Nephron progenitor cell (in vitro differentiated cells): ENCODE results near the gene FKBP15.

ENCODE experiments used
- DNase-seq: peaks from one replicate; pipeline ENCODE4 v3.0.0; 2021
- H3K27ac Mint-ChIP-seq: 2 replicates; pipeline ENCODE4 v1.8.0; 2021; ENCODE audit warnings: mild to moderate bottlenecking, moderate library complexity, mixed read lengths
- H3K27me3 Mint-ChIP-seq: 2 replicates; pipeline ENCODE4 v1.8.0; 2021; ENCODE audit warnings: mild to moderate bottlenecking, low read depth, mixed read lengths; ENCODE audit not compliant: poor library complexity
- H3K36me3 Mint-ChIP-seq: 2 replicates; pipeline ENCODE4 v1.8.0; 2021; ENCODE audit warnings: low read depth, mixed read lengths
- H3K4me1 Mint-ChIP-seq: 2 replicates; pipeline ENCODE4 v1.8.0; 2021; ENCODE audit warnings: mixed read lengths
- H3K4me3 Mint-ChIP-seq: 2 replicates; pipeline ENCODE4 v1.8.0; 2021; ENCODE audit warnings: mild to moderate bottlenecking, moderate library complexity, mixed read lengths
- H3K9me3 Mint-ChIP-seq: 2 replicates; pipeline ENCODE4 v1.8.0; 2021; ENCODE audit warnings: mild to moderate bottlenecking, moderate library complexity, mixed read lengths
- TF ChIP-seq, protein P1 (sequence below): fragments of 200-600 bp; sonication (generic); IDR thresholded peaks from 2 replicates; pipeline ENCODE4 v1.5.0; 2021; ENCODE audit warnings: antibody characterized with exemption

The FKBP15 gene

GRCh38 chr9:113138760-113139159, 82.3 kb downstream of the FKBP15 start:
- no peaks in the 10 kb centered on the region for H3K36me3 Mint-ChIP-seq

GRCh38 chr9:113137196-113138168, 83.6 kb downstream of the FKBP15 start:
- no peaks in the 10 kb centered on the region for H3K4me1 Mint-ChIP-seq
- H3K9me3 Mint-ChIP-seq, result peaks cover 20% of the 10 kb centered on the region
- H3K27ac Mint-ChIP-seq, result no peak overlapping the region
- TF ChIP-seq, protein P1, sequence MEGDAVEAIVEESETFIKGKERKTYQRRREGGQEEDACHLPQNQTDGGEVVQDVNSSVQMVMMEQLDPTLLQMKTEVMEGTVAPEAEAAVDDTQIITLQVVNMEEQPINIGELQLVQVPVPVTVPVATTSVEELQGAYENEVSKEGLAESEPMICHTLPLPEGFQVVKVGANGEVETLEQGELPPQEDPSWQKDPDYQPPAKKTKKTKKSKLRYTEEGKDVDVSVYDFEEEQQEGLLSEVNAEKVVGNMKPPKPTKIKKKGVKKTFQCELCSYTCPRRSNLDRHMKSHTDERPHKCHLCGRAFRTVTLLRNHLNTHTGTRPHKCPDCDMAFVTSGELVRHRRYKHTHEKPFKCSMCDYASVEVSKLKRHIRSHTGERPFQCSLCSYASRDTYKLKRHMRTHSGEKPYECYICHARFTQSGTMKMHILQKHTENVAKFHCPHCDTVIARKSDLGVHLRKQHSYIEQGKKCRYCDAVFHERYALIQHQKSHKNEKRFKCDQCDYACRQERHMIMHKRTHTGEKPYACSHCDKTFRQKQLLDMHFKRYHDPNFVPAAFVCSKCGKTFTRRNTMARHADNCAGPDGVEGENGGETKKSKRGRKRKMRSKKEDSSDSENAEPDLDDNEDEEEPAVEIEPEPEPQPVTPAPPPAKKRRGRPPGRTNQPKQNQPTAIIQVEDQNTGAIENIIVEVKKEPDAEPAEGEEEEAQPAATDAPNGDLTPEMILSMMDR, result no peak
- no peaks in the 10 kb centered on the region for H3K36me3 Mint-ChIP-seq
- peaks cover 39% of the 10 kb centered on the region for H3K27me3 Mint-ChIP-seq
- no peak overlapping the region for H3K4me3 Mint-ChIP-seq
- DNase-seq, result no peak

More at GRCh38 chr9:113138760-113139159, 82.3 kb downstream of the FKBP15 start:
- H3K9me3 Mint-ChIP-seq, result peaks cover 26% of the 10 kb centered on the region
- H3K4me1 Mint-ChIP-seq, result no peaks in the 10 kb centered on the region
- DNase-seq, result no peak
- TF ChIP-seq, protein P1, result no peak
- no peak overlapping the region for H3K27ac Mint-ChIP-seq
- H3K27me3 Mint-ChIP-seq, result peaks cover 39% of the 10 kb centered on the region
- H3K4me3 Mint-ChIP-seq, result no peak overlapping the region

- Mint-ChIP-seq H3K36me3 (no peaks in the 10 kb centered on the region), H3K9me3 (peaks cover 1% of the 10 kb centered on the region), H3K4me3 (no peak overlapping the region), H3K4me1 (no peaks in the 10 kb centered on the region), H3K27ac (no peak overlapping the region), H3K27me3 (peaks cover 32% of the 10 kb centered on the region)
- peak; percentile 61 for DNase-seq
- TF ChIP-seq, protein P1, result no peak
These were observed 89.4 kb downstream of the FKBP15 start for GRCh38 chr9:113131689-113132151.

DNA sequence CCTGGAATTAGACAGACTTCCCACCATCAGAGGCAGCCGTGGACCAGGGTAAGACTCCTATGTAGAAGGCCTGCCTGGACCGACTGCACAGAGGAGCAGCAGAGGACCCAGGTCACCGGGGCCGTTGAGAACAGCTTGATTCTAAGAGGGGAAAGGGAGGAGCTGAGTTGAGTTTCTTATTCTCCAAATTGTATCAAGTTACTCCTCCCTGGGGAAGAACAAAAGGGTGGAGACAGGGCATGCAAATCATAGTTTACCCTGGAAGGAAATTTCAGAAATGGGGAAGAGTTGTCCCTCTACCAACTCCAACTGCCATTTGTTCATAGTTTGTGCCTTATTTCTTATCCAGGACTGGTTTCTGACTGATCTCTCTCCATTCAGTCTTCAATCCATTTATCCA, 91.2 kb downstream of the FKBP15 start:
- H3K9me3 Mint-ChIP-seq, result peaks cover 7% of the 10 kb centered on the region
- no peak for DNase-seq
- no peaks in the 10 kb centered on the region for H3K4me1 Mint-ChIP-seq
- H3K36me3 Mint-ChIP-seq, result no peaks in the 10 kb centered on the region
- H3K27me3 Mint-ChIP-seq, result peaks cover 23% of the 10 kb centered on the region
- no peak overlapping the region for H3K27ac Mint-ChIP-seq
- TF ChIP-seq, protein P1, result no peak
- no peak overlapping the region for H3K4me3 Mint-ChIP-seq

DNA sequence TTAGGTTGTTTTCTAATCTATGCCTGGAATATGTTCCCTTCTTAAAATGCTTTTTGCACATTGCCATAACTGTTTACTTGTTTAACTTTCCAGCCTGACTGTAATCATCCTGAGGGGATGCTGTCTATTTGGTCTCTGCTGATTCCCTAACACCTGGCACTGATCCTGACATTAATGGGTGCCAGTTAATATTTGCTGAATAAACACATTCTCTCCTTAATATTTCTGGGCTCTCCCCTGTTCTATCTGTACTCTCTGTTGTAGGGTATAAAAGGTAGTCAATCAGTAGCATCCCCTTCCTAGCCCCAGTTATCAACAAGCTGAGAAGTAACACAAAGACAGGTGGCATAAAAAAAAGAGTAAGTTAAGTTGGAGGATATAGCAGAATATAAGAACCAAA, 91.6 kb downstream of the FKBP15 start:
- no peaks in the 10 kb centered on the region for H3K36me3 Mint-ChIP-seq
- TF ChIP-seq, protein P1, result no peak
- H3K9me3 Mint-ChIP-seq, result peaks cover 7% of the 10 kb centered on the region
- DNase-seq, result no peak
- H3K4me3 Mint-ChIP-seq, result no peak overlapping the region
- H3K27ac Mint-ChIP-seq, result no peak overlapping the region
- no peaks in the 10 kb centered on the region for H3K4me1 Mint-ChIP-seq
- peaks cover 19% of the 10 kb centered on the region for H3K27me3 Mint-ChIP-seq
